ENCODE results near the gene PEA15.

PEA15 gene

DNA sequence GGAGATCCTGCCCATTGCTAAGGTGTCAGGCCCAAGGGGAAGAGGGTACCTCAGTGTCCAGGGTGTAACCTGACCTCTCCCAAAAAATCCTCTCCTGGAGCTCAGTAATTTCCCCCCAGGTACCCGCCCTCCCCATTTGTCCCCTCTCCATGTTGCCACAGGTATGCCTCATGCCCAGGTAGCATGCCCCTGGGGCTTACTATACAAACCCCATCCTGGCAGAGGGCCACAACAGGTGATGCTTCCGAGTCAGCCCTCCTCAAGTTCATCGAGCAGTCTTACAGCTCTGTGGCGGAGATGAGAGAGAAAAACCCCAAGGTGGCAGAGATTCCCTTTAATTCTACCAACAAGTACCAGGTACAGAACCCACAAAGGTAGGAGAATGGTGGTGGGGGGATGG is 38.1 kb upstream of the PEA15 start:
- TF ChIP-seq, protein P1, sequence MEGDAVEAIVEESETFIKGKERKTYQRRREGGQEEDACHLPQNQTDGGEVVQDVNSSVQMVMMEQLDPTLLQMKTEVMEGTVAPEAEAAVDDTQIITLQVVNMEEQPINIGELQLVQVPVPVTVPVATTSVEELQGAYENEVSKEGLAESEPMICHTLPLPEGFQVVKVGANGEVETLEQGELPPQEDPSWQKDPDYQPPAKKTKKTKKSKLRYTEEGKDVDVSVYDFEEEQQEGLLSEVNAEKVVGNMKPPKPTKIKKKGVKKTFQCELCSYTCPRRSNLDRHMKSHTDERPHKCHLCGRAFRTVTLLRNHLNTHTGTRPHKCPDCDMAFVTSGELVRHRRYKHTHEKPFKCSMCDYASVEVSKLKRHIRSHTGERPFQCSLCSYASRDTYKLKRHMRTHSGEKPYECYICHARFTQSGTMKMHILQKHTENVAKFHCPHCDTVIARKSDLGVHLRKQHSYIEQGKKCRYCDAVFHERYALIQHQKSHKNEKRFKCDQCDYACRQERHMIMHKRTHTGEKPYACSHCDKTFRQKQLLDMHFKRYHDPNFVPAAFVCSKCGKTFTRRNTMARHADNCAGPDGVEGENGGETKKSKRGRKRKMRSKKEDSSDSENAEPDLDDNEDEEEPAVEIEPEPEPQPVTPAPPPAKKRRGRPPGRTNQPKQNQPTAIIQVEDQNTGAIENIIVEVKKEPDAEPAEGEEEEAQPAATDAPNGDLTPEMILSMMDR (IDR thresholded peaks at IDR 0.05; ENCODE audit: low read depth, low read length), result no peak
- TF ChIP-seq POLR2A (IDR thresholded peaks at IDR 0.05; ENCODE audit: extremely low read depth, insufficient read length) (no peak), MYC (IDR thresholded peaks at IDR 0.05; ENCODE audit: low read depth, low read length) (no peak)
- TF ChIP-seq, protein P2, sequence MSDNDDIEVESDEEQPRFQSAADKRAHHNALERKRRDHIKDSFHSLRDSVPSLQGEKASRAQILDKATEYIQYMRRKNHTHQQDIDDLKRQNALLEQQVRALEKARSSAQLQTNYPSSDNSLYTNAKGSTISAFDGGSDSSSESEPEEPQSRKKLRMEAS (IDR thresholded peaks at IDR 0.05; ENCODE audit: low read depth, low read length), result no peak
- no peak for DNase-seq (ENCODE audit: low read depth)
- H3K4me3 ChIP-seq (ENCODE audit: low read depth, low read length), result no peak overlapping the region

DNA sequence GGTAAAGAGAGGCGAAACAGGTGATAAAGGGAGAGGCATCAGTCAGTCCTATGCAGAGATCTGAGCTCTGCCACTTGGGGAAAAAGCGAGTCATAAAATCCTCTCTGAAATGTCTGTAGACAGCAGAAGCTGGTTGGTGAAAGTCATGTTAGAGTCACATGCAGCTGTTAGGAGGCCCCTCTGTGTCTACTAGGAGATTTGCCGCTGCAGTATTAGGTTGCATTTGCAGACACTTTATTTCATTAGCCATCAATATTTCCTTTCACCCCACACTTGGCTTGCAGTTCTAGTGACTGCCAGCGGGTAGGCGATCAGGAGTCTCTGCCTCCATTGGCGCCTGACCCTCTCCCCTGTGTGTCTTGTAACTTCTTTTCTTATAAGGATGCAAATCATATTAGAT is 37.6 kb upstream of the PEA15 start:
- TF ChIP-seq, protein P1 (IDR thresholded peaks at IDR 0.05; ENCODE audit: low read depth, low read length), result peak; percentile 16
- no peak for TF ChIP-seq MYC (IDR thresholded peaks at IDR 0.05; ENCODE audit: low read depth, low read length)

DNA sequence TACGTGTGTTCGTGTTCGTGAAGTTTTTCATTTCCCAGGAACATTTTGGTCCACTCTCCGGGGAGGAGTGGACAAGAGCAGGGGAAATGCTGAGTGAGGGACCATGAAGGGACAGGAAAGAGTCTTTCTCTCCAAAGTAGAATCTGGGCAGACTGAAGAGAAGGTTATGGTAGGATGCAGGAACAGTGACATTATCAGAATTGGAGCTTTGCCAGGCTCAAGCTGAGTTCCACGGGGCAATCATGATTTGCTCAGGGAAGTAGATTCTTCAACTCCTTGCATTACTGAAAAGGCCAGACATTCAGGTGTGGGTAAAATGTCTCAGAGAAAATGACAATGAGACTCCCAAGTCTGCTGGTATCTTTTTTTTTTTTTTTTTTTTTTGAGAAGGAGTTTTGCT is 37.2 kb upstream of the PEA15 start:
- no peak overlapping the region for H3K4me3 ChIP-seq (ENCODE audit: low read depth, low read length)
- peak; percentile 27 for DNase-seq (ENCODE audit: low read depth)
- TF ChIP-seq, protein P2 (IDR thresholded peaks at IDR 0.05; ENCODE audit: low read depth, low read length), result no peak
- TF ChIP-seq POLR2A (IDR thresholded peaks at IDR 0.05; ENCODE audit: extremely low read depth, insufficient read length) (no peak), MYC (IDR thresholded peaks at IDR 0.05; ENCODE audit: low read depth, low read length) (no peak)
- TF ChIP-seq, protein P1 (IDR thresholded peaks at IDR 0.05; ENCODE audit: low read depth, low read length), result no peak

More for the DNA sequence above, 37.6 kb upstream of the PEA15 start:
- DNase-seq (ENCODE audit: low read depth), result peak; percentile 58
- H3K4me3 ChIP-seq (ENCODE audit: low read depth, low read length), result no peak overlapping the region

DNA sequence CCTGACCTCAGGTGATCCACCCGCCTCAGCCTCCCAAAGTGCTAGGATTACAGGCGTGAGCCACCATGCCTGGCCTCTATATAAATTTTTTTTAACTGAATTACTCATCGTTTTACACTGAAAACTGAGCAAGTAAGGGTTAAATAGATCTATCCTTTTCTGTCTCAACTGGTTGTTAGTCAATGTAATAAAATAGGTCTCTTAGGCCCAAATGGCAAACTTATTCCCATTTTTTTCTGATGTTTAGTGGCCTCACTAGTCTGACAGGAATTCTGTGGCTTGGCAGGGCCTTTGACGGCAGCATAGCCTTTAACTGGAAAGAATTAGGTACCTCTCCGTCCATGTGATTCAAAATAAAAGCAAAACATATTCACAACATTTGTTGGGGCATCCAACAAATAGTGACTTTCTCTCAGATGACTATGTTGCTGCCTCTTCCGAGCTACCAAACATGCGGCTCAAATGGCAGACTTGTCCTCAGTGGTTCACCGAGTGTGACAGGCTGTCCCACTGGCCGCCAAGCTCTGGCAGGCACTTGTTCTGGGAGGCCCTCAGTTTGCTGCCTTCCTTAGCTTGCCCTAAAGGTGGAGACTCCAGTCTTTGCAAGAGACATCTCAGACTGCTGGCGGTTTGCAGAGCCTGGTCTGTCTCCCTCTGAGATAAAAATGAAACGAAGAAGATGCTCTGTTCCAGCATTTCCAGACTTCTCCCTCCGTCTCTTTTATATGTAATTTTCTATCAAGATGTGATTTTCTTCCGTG is 36.4 kb upstream of the PEA15 start:
- DNase-seq (ENCODE audit: low read depth), result peak; percentile 73
- TF ChIP-seq, protein P1 (IDR thresholded peaks at IDR 0.05; ENCODE audit: low read depth, low read length), result peak; percentile 5
- TF ChIP-seq, protein P2 (IDR thresholded peaks at IDR 0.05; ENCODE audit: low read depth, low read length), result no peak
- TF ChIP-seq MYC (IDR thresholded peaks at IDR 0.05; ENCODE audit: low read depth, low read length) (no peak), POLR2A (IDR thresholded peaks at IDR 0.05; ENCODE audit: extremely low read depth, insufficient read length) (no peak)
- peak overlapping the region; percentile 22 for H3K4me3 ChIP-seq (ENCODE audit: low read depth, low read length)

DNA sequence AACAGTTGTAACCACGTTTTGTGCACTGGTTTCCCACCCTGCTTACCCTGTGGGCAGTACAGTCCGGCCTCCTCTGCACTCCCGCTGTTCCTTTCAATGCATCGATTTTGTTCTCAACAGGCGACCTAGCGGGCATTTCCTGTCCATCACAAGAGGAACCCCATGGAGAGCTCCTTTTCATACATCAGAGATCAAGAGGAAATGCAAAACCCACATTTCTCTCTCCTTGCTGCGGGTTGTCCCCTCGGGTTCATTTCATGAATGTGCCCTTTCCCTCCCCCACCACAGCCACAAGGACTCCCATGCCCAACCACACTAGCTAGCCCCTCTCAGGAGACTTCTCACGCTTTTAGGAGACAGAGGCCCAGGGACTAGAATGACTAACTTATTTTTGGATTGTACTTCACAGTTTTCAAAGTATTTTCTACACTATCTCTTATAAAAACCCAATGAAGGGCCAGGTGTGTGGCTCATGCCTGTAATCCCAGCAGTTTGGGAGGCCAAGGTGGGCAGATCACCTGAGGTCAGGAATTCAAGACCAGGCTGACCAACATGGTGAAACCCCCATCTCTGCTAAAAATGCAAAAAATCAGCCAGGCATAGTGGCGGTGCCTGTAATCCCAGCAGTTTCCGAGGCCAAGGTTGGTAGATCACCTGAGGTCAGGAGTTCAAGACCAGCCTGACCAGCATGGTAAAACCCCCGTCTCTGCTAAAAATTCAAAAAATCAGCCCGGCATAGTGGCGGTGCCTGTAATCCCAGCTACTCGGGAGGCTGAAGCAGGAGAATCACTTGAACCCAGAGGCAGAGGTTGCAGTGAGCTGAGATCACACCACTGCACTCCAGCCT is 35.4 kb upstream of the PEA15 start:
- TF ChIP-seq, protein P2 (IDR thresholded peaks at IDR 0.05; ENCODE audit: low read depth, low read length), result peak; percentile 77
- TF ChIP-seq MYC (IDR thresholded peaks at IDR 0.05; ENCODE audit: low read depth, low read length) (peak; percentile 87), POLR2A (IDR thresholded peaks at IDR 0.05; ENCODE audit: extremely low read depth, insufficient read length) (no peak)
- TF ChIP-seq, protein P1 (IDR thresholded peaks at IDR 0.05; ENCODE audit: low read depth, low read length), result no peak
- DNase-seq (ENCODE audit: low read depth), result peak; percentile 96
- peak overlapping the region; percentile 22 for H3K4me3 ChIP-seq (ENCODE audit: low read depth, low read length)
